Upper lobe of left lung (tissue), 6 donors: Measurements from ENCODE around the gene COX20. TPM values are rescaled to one million over a fixed set of nuclear protein-coding genes. Genes with fewer than 3 reads are reported as not detected.
"Not testable (repeated sequence)": the region's sequence is repeated elsewhere in the genome, so short reads cannot be mapped to it uniquely, and the experiment has no call there.

Experiments used
- ATAC-seq, 2 donors: fragments of 200-7000 bp; cut with Tn5 transposase; one replicate each; pipeline ENCODE4 v1.9.1; 2022; ENCODE audit warnings: mild to moderate bottlenecking in 2 of 2, moderate library complexity in 2 of 2; ENCODE audit not compliant: low FRiP score in 2 of 2
- DNase-seq, 2 donors: peaks; one replicate each; pipeline ENCODE4 v3.0.0-alpha.2; 2019 to 2020
- H3K27ac ChIP-seq, 4 donors: fragments of 200-600 bp; sonication (generic); one replicate each; pipeline ENCODE4 v1.5.1; 2016 to 2019
- H3K27me3 ChIP-seq, 4 donors: fragments of 200-600 bp; sonication (generic); one replicate each; pipeline ENCODE4 v1.5.1; 2017 to 2019
- H3K36me3 ChIP-seq, 4 donors: fragments of 200-600 bp; sonication (generic); one replicate each; pipeline ENCODE4 v1.5.1; 2016 to 2019
- H3K4me1 ChIP-seq, 4 donors: fragments of 200-600 bp; sonication (generic); one replicate each; pipeline ENCODE4 v1.5.1; 2018 to 2019
- H3K4me3 ChIP-seq, 4 donors: fragments of 200-600 bp; sonication (generic); one replicate each; pipeline ENCODE4 v1.5.1; 2017 to 2019; ENCODE audit warnings: mild to moderate bottlenecking in 2 of 4, moderate library complexity in 1 of 4
- H3K9me3 ChIP-seq, 4 donors: fragments of 200-600 bp; sonication (generic); one replicate each; pipeline ENCODE4 v1.5.1; 2018 to 2019
- CTCF ChIP-seq, 6 experiments: fragments of 450-650 bp in 4 of 6; fragments of 200-600 bp in 2 of 6; sonication (generic) in 2 of 6; IDR thresholded peaks; one replicate each; pipeline ENCODE4 v1.5.1; 2016 to 2019; ENCODE audit warnings: antibody characterized with exemption in 6 of 6
- EP300 ChIP-seq, 4 donors: sonication (generic); formaldehyde crosslinking; IDR thresholded peaks; one replicate each; pipeline ENCODE4 v1.5.1; 2017; ENCODE audit warnings: antibody characterized with exemption in 4 of 4, control low read depth in 2 of 4
- POLR2A ChIP-seq, 4 donors: fragments of 450-650 bp; IDR thresholded peaks; one replicate each; pipeline ENCODE4 v1.5.1; 2016 to 2017; ENCODE audit warnings: antibody characterized with exemption in 4 of 4, mild to moderate bottlenecking in 2 of 4
- POLR2AphosphoS5 ChIP-seq, 2 donors: sonication (generic); formaldehyde crosslinking; IDR thresholded peaks; one replicate each; pipeline ENCODE4 v1.5.1; 2017; ENCODE audit warnings: antibody characterized with exemption in 2 of 2
- WGBS, 2 donors: methylation state at CpG; one replicate each; pipeline ENCODE4 v1.1.5; 2017 to 2018; 5-methylcytosine and 5-hydroxymethylcytosine counted together
- total RNA-seq, 6 donors: library from RNA; depleted of rRNA in 4 of 6; stranded (reverse); fragments of >200 nt in 4 of 6; gene quantifications; one replicate each; pipeline versions ENCODE4 v1.1.0 to v1.2.1, GENCODE V29; 2016 to 2021
- donor health status: DM: no; HTN: no; CAD: no; lungs with moderate emphysema.
- donor health status: DM: no; HTN: yes; CAD: no; lungs with severe emphysema.

Gene COX20
- total RNA-seq, 6 donors from 2014 or later: 9.4 to 35.3 (median 25.6) TPM

- H3K36me3 ChIP-seq: no peaks in the 10 kb centered on the region
- ATAC-seq (no peak), DNase-seq (no peak)
- no peak overlapping the region for H3K4me3 ChIP-seq
- H3K4me1 ChIP-seq: no peaks in the 10 kb centered on the region
- TF ChIP-seq POLR2AphosphoS5 (IDR thresholded peaks at IDR 0.05) (no peak), EP300 (IDR thresholded peaks at IDR 0.05) (no peak), CTCF (IDR thresholded peaks at IDR 0.05) (no peak), POLR2A (IDR thresholded peaks at IDR 0.05) (no peak)
- no peaks in the 10 kb centered on the region for H3K9me3 ChIP-seq
- no peaks in the 10 kb centered on the region for H3K27me3 ChIP-seq
- 95 to 100% methylated on average over 3 of the region's 3 CpGs for WGBS, 2 donors
- H3K27ac ChIP-seq: no peak overlapping the region
These were observed 44.4 kb upstream of the COX20 start for GRCh38 chr1:244791061-244791460.

- no peak overlapping the region for H3K4me3 ChIP-seq
- WGBS, 2 donors: 82 to 84% methylated on average over 5 of the region's 5 CpGs
- DNase-seq: no peak
- no peak for ATAC-seq
- no peaks in the 10 kb centered on the region for H3K36me3 ChIP-seq
- no peaks in the 10 kb centered on the region for H3K9me3 ChIP-seq
- TF ChIP-seq EP300 (IDR thresholded peaks at IDR 0.05): no peak
- TF ChIP-seq POLR2A (IDR thresholded peaks at IDR 0.05): no peak
- no peak for TF ChIP-seq CTCF (IDR thresholded peaks at IDR 0.05)
- no peak for TF ChIP-seq POLR2AphosphoS5 (IDR thresholded peaks at IDR 0.05)
- no peak overlapping the region for H3K27ac ChIP-seq
- no peaks in the 10 kb centered on the region for H3K4me1 ChIP-seq
- no peaks in the 10 kb centered on the region for H3K27me3 ChIP-seq
These were observed 43.1 kb upstream of the COX20 start for GRCh38 chr1:244792188-244792850.

DNA sequence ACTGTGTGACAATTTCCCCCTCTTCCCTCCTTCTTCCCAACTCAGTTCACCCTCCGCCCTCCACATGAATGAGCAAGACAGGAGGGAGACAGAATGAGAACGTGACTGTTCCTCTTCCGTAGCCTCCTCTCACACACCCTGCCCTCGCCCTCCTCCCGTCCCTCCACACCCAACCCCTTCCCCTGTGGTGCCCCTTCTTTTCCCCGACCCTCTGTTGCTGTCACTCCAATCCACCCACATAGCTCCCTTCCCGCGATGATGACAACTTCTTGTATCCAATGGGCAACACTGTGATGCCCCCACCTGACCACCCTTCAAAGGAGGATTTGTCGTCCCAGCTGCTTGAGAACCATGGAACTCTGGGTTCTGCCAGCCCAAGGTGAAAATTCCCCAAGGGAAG, 41.4 kb upstream of the COX20 start:
- H3K36me3 ChIP-seq: no peaks in the 10 kb centered on the region
- H3K4me3 ChIP-seq: no peak overlapping the region
- WGBS, 2 donors: 95% methylated on average over 9 of the region's 9 CpGs
- TF ChIP-seq POLR2A (IDR thresholded peaks at IDR 0.05) (no peak), CTCF (IDR thresholded peaks at IDR 0.05) (no peak), POLR2AphosphoS5 (IDR thresholded peaks at IDR 0.05) (no peak), EP300 (IDR thresholded peaks at IDR 0.05) (no peak)
- no peaks in the 10 kb centered on the region for H3K27me3 ChIP-seq
- H3K4me1 ChIP-seq: no peaks in the 10 kb centered on the region
- peak in 1 of 2 donors; percentile 28 for ATAC-seq
- no peak for DNase-seq
- H3K27ac ChIP-seq: no peak overlapping the region
- H3K9me3 ChIP-seq: no peaks in the 10 kb centered on the region

- not testable (repeated sequence) for H3K36me3 ChIP-seq, H3K27ac ChIP-seq, H3K4me3 ChIP-seq, DNase-seq, H3K9me3 ChIP-seq, H3K4me1 ChIP-seq, ATAC-seq, H3K27me3 ChIP-seq
- WGBS, 2 donors: 87 to 96% methylated on average over 6 of the region's 6 CpGs
These were observed 40.9 kb upstream of the COX20 start for GRCh38 chr1:244794516-244794915.

GRCh38 chr1:244796719-244797406, 38.6 kb upstream of the COX20 start:
- peak; percentile 81 to 86 for ATAC-seq
- H3K9me3 ChIP-seq: no peaks in the 10 kb centered on the region
- 45 to 49% methylated on average over 10 of the region's 10 CpGs for WGBS, 2 donors
- no peaks in the 10 kb centered on the region for H3K27me3 ChIP-seq
- no peaks in the 10 kb centered on the region for H3K36me3 ChIP-seq
- DNase-seq: peak in 1 of 2 donors; percentile 57
- H3K4me1 ChIP-seq: peaks cover 0 to 3% (median 0%) of the 10 kb centered on the region in 4 donors
- no peak overlapping the region for H3K27ac ChIP-seq
- peak; percentile 74 to 93 (median 88) for TF ChIP-seq CTCF (IDR thresholded peaks at IDR 0.05)
- no peak for TF ChIP-seq POLR2AphosphoS5 (IDR thresholded peaks at IDR 0.05)
- no peak overlapping the region for H3K4me3 ChIP-seq
